ENCODE measurements around the gene SPTLC3.

The SPTLC3 gene

GRCh38 chr20:13089950-13090469, 81.2 kb downstream of the SPTLC3 start:
- TF ChIP-seq TAF1 (IDR thresholded peaks at IDR 0.05; ENCODE audit: borderline replicate concordance, insufficient read depth, low read length) (no peak), SIN3A (IDR thresholded peaks at IDR 0.05; ENCODE audit: borderline replicate concordance, insufficient read depth, low read length) (no peak), POLR2AphosphoS5 (IDR thresholded peaks at IDR 0.05; ENCODE audit: low read depth, low read length) (no peak)

GRCh38 chr20:13092111-13092510, 83.3 kb downstream of the SPTLC3 start:
- no peak for TF ChIP-seq TAF1 (IDR thresholded peaks at IDR 0.05; ENCODE audit: borderline replicate concordance, insufficient read depth, low read length)

- no peak for TF ChIP-seq SIN3A (IDR thresholded peaks at IDR 0.05; ENCODE audit: borderline replicate concordance, insufficient read depth, low read length)
- no peak for TF ChIP-seq POLR2AphosphoS5 (IDR thresholded peaks at IDR 0.05; ENCODE audit: low read depth, low read length)
- no peak for TF ChIP-seq REST (IDR thresholded peaks at IDR 0.05; ENCODE audit: insufficient read depth in 1 of 2, low read depth in 2 of 2, low read length in 2 of 2)
- no peak for TF ChIP-seq FOXP2 (optimal IDR thresholded peaks at IDR 0.05; ENCODE audit: borderline replicate concordance, extremely low read depth, extremely low read length, insufficient read depth)
- TF ChIP-seq TAF1 (IDR thresholded peaks at IDR 0.05; ENCODE audit: borderline replicate concordance, insufficient read depth, low read length), result no peak
Measured at GRCh38 chr20:13094976-13095375, 86.2 kb downstream of the SPTLC3 start.

GRCh38 chr20:13098720-13099355, 90.1 kb downstream of the SPTLC3 start:
- TF ChIP-seq TAF1 (IDR thresholded peaks at IDR 0.05; ENCODE audit: borderline replicate concordance, insufficient read depth, low read length) (no peak), SIN3A (IDR thresholded peaks at IDR 0.05; ENCODE audit: borderline replicate concordance, insufficient read depth, low read length) (no peak), POLR2AphosphoS5 (IDR thresholded peaks at IDR 0.05; ENCODE audit: low read depth, low read length) (no peak), REST (IDR thresholded peaks at IDR 0.05; ENCODE audit: insufficient read depth in 1 of 2, low read depth in 2 of 2, low read length in 2 of 2) (no peak), FOXP2 (optimal IDR thresholded peaks at IDR 0.05; ENCODE audit: borderline replicate concordance, extremely low read depth, extremely low read length, insufficient read depth) (no peak)

- no peak for TF ChIP-seq FOXP2 (optimal IDR thresholded peaks at IDR 0.05; ENCODE audit: borderline replicate concordance, extremely low read depth, extremely low read length, insufficient read depth)
- TF ChIP-seq SIN3A (IDR thresholded peaks at IDR 0.05; ENCODE audit: borderline replicate concordance, insufficient read depth, low read length), result no peak
- TF ChIP-seq POLR2AphosphoS5 (IDR thresholded peaks at IDR 0.05; ENCODE audit: low read depth, low read length), result no peak
- no peak for TF ChIP-seq REST (IDR thresholded peaks at IDR 0.05; ENCODE audit: insufficient read depth in 1 of 2, low read depth in 2 of 2, low read length in 2 of 2)
- TF ChIP-seq TAF1 (IDR thresholded peaks at IDR 0.05; ENCODE audit: borderline replicate concordance, insufficient read depth, low read length), result no peak
Measured at GRCh38 chr20:13099676-13100075, 90.9 kb downstream of the SPTLC3 start.

GRCh38 chr20:13101276-13101675, 92.5 kb downstream of the SPTLC3 start:
- TF ChIP-seq REST (IDR thresholded peaks at IDR 0.05; ENCODE audit: insufficient read depth in 1 of 2, low read depth in 2 of 2, low read length in 2 of 2) (no peak), TAF1 (IDR thresholded peaks at IDR 0.05; ENCODE audit: borderline replicate concordance, insufficient read depth, low read length) (no peak), POLR2AphosphoS5 (IDR thresholded peaks at IDR 0.05; ENCODE audit: low read depth, low read length) (no peak), SIN3A (IDR thresholded peaks at IDR 0.05; ENCODE audit: borderline replicate concordance, insufficient read depth, low read length) (no peak), FOXP2 (optimal IDR thresholded peaks at IDR 0.05; ENCODE audit: borderline replicate concordance, extremely low read depth, extremely low read length, insufficient read depth) (no peak)

Measured in PFSK-1 (cell line).